Dermis microvascular lymphatic vessel endothelial cell (primary cell): Measurements from ENCODE around the gene SCAF8. TPM values are rescaled to one million over a fixed set of nuclear protein-coding genes. Genes with fewer than 3 reads are reported as not detected.
A peak's percentile ranks its signal among the peaks of the same experiment; 100 is the strongest.
"Not testable (repeated sequence)": the region's sequence is repeated elsewhere in the genome, so short reads cannot be mapped to it uniquely, and the experiment has no call there.

ENCODE experiments used
- DNase-seq, 2 donors: peaks; one replicate each; pipeline versions ENCODE4 v3.0.0 to v3.0.0-alpha.2; 2010; ENCODE audit warnings: low read depth in 2 of 2
- total RNA-seq: library from RNA; depleted of rRNA; stranded (reverse); fragments of >200 nt; gene quantifications from 2 replicates; pipeline ENCODE4 v1.2.1, GENCODE V29; 2014

Gene SCAF8
- total RNA-seq, 1 donor from 2014 or later: 15.1 TPM

GRCh38 chr6:154773610-154774089 lies 40.4 kb downstream of the SCAF8 start:
- no peak for DNase-seq

GRCh38 chr6:154779157-154779556 lies 45.9 kb downstream of the SCAF8 start:
- not testable (repeated sequence) for DNase-seq

GRCh38 chr6:154782193-154782592 lies 49.0 kb downstream of the SCAF8 start:
- no peak for DNase-seq

GRCh38 chr6:154783229-154783628 lies 50.0 kb downstream of the SCAF8 start:
- DNase-seq: no peak

GRCh38 chr6:154785075-154785474 lies 51.9 kb downstream of the SCAF8 start:
- DNase-seq: no peak

- DNase-seq: no peak
Observed at GRCh38 chr6:154786144-154786868, 53.1 kb downstream of the SCAF8 start.

- DNase-seq: no peak
Observed at GRCh38 chr6:154791556-154792317, 58.5 kb downstream of the SCAF8 start.

GRCh38 chr6:154792325-154792724 lies 59.1 kb downstream of the SCAF8 start:
- DNase-seq: no peak

- DNase-seq: no peak
Observed at GRCh38 chr6:154792761-154793160, 59.5 kb downstream of the SCAF8 start.

- no peak for DNase-seq
Observed at GRCh38 chr6:154796484-154796883, 63.3 kb downstream of the SCAF8 start.

GRCh38 chr6:154797857-154798256 lies 64.6 kb downstream of the SCAF8 start:
- no peak for DNase-seq

- no peak for DNase-seq
Observed at GRCh38 chr6:154800338-154800737, 67.1 kb downstream of the SCAF8 start.

GRCh38 chr6:154805288-154805911 lies 72.2 kb downstream of the SCAF8 start:
- peak; percentile 60 to 76 for DNase-seq

GRCh38 chr6:154806804-154807203 lies 73.6 kb downstream of the SCAF8 start:
- no peak for DNase-seq

- not testable (repeated sequence) for DNase-seq
Observed at GRCh38 chr6:154811663-154812062, 78.4 kb downstream of the SCAF8 start.

GRCh38 chr6:154814063-154814462 lies 80.8 kb downstream of the SCAF8 start:
- DNase-seq: no peak

GRCh38 chr6:154815938-154816820 lies 83.0 kb downstream of the SCAF8 start:
- DNase-seq: peak in 1 of 2 donors; percentile 11

GRCh38 chr6:154821099-154821498 lies 87.9 kb downstream of the SCAF8 start:
- DNase-seq: no peak

GRCh38 chr6:154821638-154822037 lies 88.4 kb downstream of the SCAF8 start:
- no peak for DNase-seq

- no peak for DNase-seq
Observed at GRCh38 chr6:154822947-154823558, 89.8 kb downstream of the SCAF8 start.

GRCh38 chr6:154824076-154824475 lies 90.9 kb downstream of the SCAF8 start:
- DNase-seq: peak in 1 of 2 donors; percentile 45
